ENCODE data around the gene CINP. TPM values are rescaled to one million over a fixed set of nuclear protein-coding genes. Genes with fewer than 3 reads are reported as not detected.

The CINP gene
- total and polyA plus RNA-seq, 7 donors: 22.5 to 42.4 (median 33.5) TPM

- TF ChIP-seq CTCF (IDR thresholded peaks at IDR 0.05): no peak
- peak overlapping the region; percentile 34 for H3K27ac ChIP-seq
- intact Hi-C loops (cut with DNase I): no loop called here
- H3K4me1 ChIP-seq: peaks cover 4% of the 10 kb centered on the region
- no peaks in the 10 kb centered on the region for H3K9me3 ChIP-seq
- DNase-seq (no peak), ATAC-seq (peak in 2 of 4 donors; percentile 33 to 74)
- no peak overlapping the region for H3K4me3 ChIP-seq
- H3K36me3 ChIP-seq (ENCODE audit: insufficient read depth in 1 of 2, low read depth in 1 of 2): peaks cover 0 to 26% of the 10 kb centered on the region in 2 donors
- no peaks in the 10 kb centered on the region for H3K27me3 ChIP-seq (ENCODE audit: insufficient read depth in 3 of 3, low read length in 2 of 3)
- WGBS, 3 donors: 64 to 81% (median 69%) methylated on average over 2 of the region's 2 CpGs
Observed at GRCh38 chr14:102389246-102389645, 26.6 kb upstream of the CINP start.

DNA sequence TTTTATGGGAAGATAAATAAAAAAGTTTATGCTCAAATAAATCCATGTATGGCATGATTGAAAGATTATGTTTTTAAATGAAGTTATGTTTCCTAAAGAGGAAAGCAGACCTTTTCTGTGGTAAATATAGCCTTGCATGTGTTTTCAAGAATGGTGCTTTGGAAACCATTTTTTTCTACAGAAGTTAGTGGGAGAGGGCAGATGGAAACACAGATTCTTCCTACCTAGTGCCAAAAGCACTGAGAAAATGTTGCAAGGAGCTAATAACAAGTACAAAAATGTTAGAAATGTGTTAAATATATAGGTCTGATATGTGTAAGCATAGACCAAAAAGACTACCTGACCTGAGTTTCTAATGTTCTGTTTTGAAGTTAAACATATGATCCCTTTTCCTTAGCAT is 24.4 kb upstream of the CINP start:
- intact Hi-C loops (cut with DNase I): no loop called here
- Histone ChIP-seq H3K9me3 (no peaks in the 10 kb centered on the region), H3K4me1 (peaks cover 4% of the 10 kb centered on the region), H3K27me3 (ENCODE audit: insufficient read depth in 3 of 3, low read length in 2 of 3) (no peaks in the 10 kb centered on the region), H3K36me3 (ENCODE audit: insufficient read depth in 1 of 2, low read depth in 1 of 2) (peaks cover 0 to 38% of the 10 kb centered on the region in 2 donors), H3K27ac (no peak overlapping the region), H3K4me3 (no peak overlapping the region)
- ATAC-seq (no peak), DNase-seq (no peak)
- TF ChIP-seq CTCF (IDR thresholded peaks at IDR 0.05): no peak

DNA sequence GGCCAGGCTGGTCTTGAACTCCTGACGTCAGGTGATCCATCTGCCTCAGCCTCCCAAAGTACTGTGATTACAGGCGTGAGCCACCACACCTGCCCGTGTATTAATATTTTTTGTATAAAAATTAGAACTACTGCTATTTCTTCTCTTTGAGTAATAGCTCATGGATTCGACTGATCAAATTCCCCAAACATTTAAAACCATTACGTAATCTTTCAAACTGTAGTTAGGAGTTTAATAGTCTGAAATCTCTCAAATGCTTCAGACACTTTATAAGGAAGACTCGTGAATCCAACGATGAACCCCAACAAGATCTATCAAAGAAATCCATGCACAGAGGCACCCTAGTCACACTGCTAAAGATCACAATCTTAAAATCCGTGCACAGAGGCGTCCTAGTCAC is 16.1 kb upstream of the CINP start:
- Histone ChIP-seq H3K4me3 (no peak overlapping the region), H3K9me3 (no peaks in the 10 kb centered on the region), H3K27me3 (ENCODE audit: insufficient read depth in 3 of 3, low read length in 2 of 3) (no peaks in the 10 kb centered on the region), H3K4me1 (peaks cover 6% of the 10 kb centered on the region), H3K27ac (no peak overlapping the region), H3K36me3 (ENCODE audit: insufficient read depth in 1 of 2, low read depth in 1 of 2) (peaks cover 0 to 48% of the 10 kb centered on the region in 2 donors)
- ATAC-seq (no peak), DNase-seq (no peak)
- intact Hi-C loops (cut with DNase I): no loop called here
- 93 to 96% (median 96%) methylated on average over 9 of the region's 9 CpGs for WGBS, 3 donors
- TF ChIP-seq CTCF (IDR thresholded peaks at IDR 0.05): no peak

DNA sequence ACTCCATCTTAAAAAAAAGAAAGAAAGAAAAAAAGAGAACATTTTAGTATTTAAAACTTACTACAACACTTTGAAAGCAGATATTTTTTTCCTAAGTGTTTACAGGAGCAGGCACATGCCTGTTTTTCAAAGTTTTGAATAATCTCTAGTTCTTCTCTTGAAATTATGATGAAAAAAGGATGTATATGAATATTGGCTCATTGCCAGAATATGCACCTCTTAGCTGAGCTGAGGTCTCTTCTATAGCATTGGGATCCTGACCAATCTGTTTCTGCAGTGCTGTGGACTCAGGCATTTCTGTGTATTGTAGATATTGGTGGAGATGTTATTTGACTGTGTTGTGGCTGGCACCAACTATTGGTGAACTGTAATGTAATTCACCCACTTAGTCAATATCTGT is 15.0 kb upstream of the CINP start:
- Histone ChIP-seq H3K27ac (no peak overlapping the region), H3K4me3 (no peak overlapping the region), H3K27me3 (ENCODE audit: insufficient read depth in 3 of 3, low read length in 2 of 3) (no peaks in the 10 kb centered on the region), H3K9me3 (no peaks in the 10 kb centered on the region), H3K36me3 (ENCODE audit: insufficient read depth in 1 of 2, low read depth in 1 of 2) (peaks cover 0 to 40% of the 10 kb centered on the region in 2 donors), H3K4me1 (peaks cover 6% of the 10 kb centered on the region)
- ATAC-seq (no peak), DNase-seq (no peak)
- TF ChIP-seq CTCF (IDR thresholded peaks at IDR 0.05): no peak
- intact Hi-C loops (cut with DNase I): no loop called here

GRCh38 chr14:102375119-102375518 is 12.4 kb upstream of the CINP start:
- 95 to 97% (median 97%) methylated on average over 5 of the region's 5 CpGs for WGBS, 3 donors
- no peak for ATAC-seq
- intact Hi-C loops (cut with DNase I): no loop called here
- Histone ChIP-seq H3K4me3 (no peak overlapping the region), H3K27me3 (ENCODE audit: insufficient read depth in 3 of 3, low read length in 2 of 3) (no peaks in the 10 kb centered on the region), H3K4me1 (peaks cover 11% of the 10 kb centered on the region), H3K9me3 (no peaks in the 10 kb centered on the region), H3K27ac (no peak overlapping the region), H3K36me3 (ENCODE audit: insufficient read depth in 1 of 2, low read depth in 1 of 2) (peaks cover 0 to 30% of the 10 kb centered on the region in 2 donors)
- no peak for TF ChIP-seq CTCF (IDR thresholded peaks at IDR 0.05)
- no peak for DNase-seq

All from psoas muscle (tissue), 8 donors.